Stimulated activated CD8-positive, alpha-beta memory T cell treated with anti-CD3 and anti-CD28 coated beads, Interleukin-15, amount 100 ng/mL, for 48 hours (primary cell): ENCODE results near the gene JADE2.
"Not testable (repeated sequence)": the region's sequence is repeated elsewhere in the genome, so short reads cannot be mapped to it uniquely, and the experiment has no call there.

Source experiments
- DNase-seq, 2 donors: peaks; one replicate each; pipeline ENCODE4 v3.0.0-alpha.2; 2020; ENCODE audit warnings: low read depth in 2 of 2

Gene JADE2

DNA sequence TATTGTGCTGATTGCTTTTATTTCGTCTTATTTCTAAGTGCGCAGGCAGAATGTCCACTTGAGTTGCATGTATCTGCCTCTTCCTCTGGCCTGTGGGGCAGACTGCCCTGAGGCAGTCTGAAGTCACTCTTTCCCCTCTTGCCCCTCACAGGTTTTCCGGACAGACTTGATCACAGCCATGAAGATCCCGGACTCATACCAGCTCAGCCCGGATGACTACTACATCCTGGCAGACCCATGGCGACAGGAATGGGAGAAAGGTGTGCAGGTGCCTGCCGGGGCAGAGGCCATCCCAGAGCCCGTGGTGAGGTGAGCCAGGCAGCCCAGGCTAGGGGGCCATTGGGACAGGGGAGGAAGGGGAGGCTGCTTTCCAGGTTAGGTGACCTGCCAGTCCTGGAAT, 26.4 kb downstream of the JADE2 start:
- no peak for DNase-seq

DNA sequence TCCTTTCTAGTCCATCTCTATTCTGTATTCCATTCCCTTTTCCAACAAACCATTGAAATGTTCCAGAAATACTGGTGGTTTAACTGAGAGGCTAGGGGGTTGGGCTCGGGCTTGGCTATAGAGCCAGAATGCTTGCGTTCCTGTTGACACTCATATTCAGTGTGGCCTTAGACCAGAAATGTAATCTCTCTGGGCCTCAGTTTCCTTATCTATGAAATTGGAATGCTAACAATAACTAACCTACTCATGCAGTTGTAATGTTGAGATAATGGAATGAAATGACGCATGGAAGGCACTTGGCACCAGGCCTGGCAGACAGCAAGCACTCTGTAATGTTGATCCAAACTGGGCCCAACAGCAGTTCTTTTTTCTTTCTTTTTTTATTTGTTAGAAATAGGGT, 26.8 kb downstream of the JADE2 start:
- no peak for DNase-seq

DNA sequence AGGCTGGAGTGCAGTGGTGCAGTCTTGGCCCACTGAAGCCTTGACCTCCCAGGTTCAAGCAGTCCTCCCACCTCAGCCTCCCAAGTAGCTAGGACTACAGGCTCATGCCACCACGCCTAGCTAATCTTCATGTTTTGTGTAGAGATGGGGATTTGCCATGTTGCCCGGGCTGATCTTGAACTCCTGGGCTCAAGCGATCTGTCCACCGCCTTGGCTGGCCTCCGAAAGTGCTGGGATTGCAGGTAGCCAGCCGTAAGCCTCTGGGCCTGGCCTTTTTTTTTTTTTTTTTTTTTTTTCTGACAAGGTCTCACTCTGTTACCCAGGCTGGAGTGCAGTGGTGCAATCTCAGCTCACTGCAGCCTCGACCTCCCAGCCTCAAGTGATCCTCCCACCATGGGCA, 27.2 kb downstream of the JADE2 start:
- not testable (repeated sequence) for DNase-seq

DNA sequence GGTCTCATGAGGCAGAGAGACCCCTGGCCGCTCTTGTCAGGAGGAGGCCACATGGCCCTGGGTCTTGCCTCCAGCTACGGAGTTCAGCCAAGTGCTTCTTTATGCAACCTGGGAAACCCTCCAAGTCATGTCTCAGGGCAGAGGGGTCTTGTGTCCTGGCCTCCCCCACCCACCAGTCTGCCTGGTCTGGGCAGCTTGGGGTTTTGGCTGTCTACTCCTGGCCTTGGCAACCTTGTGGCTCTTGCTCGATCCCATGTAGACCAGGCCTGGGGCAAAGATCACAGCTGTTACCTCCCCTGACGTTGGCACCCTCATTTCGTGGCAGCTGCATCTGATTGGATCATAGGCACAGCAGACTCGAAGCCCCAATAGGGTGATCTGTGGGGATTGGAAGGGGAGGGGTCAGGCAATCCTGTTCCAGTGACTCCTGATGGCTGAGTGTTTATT, 28.4 kb downstream of the JADE2 start:
- no peak for DNase-seq

DNA sequence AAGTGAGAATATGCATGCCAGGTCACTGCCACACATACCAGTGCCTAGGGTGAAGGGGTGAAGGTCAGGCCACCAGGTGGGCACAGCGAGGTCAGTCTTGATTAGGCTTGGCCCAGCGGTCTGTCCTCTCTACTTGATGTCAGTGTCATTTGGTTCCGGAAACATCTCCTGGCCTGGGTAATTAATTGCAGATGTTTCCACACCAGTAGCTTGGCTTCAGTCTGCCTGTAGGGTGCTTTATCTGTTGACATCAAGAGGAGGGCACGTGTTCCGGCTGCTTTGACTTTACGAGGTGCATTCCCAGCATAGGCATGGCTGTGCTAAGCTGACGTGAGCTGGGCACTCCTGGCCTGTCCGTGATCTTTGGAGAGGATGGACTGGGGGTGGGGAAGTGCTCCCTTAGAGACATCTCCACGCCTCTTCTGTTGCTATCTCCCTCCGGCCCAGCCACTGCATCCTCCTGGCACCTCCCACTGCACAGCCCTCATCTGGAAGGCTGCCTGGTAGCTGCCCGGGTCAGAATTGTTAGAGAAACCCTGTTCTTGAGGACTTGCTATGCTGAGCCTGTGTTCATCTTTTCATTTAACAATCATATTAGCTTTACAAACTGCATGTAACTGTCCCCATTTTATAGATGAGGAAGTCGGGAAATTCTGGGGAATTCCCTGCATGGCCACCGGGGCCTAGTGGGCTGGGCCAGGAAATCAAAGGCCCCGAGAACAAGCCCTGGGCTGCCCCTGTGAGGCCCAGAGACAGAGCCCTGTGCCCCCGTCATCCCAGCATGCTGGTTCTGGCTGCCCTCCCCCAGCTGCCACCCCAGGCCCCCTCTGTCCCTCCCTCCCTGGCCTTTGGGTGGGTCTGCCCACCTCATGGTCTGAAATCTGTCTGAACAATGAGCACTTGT, 29.1 kb downstream of the JADE2 start:
- no peak for DNase-seq

DNA sequence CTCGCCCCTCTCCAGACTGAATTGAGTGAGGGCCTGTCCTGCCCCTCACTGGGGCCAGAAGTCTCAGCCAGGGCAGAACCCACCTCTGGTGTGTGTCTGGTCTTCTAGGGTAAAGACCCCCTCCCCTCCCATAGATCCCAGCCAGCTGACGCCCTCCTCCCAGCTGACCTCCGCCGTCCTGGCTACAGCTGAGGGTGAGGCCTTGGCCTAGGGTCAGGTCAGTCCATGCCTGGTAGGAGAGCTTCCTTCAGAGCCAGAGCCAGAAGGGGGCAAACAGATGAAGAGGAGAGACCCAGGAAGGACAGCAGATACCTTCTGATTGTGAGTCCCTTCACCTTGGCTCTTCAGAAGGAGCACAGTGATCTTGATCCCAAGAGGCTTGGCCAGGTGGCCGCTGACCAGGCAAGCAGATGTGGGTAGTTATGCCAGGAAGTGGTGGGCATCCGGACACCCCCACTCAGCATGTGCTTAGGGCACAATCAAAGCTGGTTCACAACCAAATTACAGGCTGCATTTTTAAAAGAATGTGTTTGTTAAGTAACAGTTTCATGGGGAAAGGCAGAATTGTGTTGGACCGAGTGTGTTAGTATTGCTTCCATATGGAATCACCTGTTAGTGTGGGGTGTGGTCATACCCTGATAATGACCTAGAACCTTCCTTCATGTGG, 29.9 kb downstream of the JADE2 start:
- DNase-seq = no peak

DNA sequence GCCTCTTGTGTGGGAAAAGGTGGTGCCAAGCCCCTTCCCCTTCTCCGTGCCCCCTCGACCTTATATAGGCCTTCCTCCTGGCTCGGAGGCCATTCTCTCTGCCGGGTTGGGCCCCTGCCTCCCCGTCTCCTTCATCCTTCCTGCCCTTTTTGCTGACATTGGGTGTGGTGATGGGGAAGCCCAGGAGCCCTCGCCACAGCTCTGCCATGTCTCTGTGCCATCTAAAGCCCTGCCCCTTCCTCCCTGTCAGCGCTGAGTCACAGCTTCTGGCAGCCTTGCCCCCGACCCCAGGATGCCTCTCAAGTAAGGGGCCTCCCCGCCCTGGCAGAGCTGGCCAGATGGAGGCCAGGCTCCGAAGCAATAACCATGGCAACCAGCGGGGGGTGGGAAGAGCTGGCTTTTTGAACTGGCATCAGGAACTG, 30.4 kb downstream of the JADE2 start:
- DNase-seq = peak; percentile 82 to 83

DNA sequence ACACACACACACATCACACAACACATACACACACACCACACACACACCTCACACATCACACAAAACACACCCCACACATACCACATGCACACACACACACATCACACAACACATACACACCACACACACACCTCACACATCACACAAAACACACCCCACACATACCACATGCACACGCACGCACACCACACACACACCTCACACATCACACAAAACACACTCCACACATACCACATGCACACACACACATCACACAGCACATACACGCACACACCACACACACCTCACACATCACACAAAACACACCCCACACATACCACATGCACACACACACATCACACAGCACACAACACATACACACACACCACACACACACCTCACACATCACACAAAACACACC, 31.1 kb downstream of the JADE2 start:
- not testable (repeated sequence) for DNase-seq

DNA sequence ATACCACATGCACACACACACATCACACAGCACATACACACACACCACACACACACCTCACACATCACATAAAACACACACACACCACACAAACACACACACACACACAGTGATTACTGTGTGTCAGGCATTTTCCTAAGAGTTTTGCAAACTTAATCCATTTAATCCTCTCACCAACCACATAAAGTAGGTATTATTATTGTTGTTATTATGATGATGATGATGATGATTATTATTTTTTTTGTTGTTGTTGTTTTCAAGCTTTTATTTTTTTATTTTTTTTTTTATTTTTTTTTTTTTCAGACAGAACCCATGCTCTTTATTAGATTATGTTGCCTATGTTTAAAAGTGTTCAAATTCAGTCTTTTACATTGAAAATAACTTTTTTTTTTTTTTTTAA, 31.5 kb downstream of the JADE2 start:
- DNase-seq = no peak

DNA sequence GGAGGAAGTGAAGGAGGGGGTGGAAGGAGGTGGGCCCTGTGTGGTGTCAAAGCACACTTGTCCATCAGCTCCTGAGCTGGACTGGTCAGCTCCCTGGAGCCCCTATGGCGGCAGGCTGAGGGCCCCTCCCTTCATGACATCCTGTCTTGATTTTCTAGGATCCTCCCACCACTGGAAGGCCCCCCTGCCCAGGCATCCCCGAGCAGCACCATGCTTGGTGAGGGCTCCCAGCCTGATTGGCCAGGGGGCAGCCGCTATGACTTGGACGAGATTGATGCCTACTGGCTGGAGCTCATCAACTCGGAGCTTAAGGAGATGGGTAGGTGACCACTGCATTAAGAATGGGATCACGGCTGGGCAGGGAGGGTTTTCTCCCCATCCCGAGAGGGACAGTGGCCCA, 34.2 kb downstream of the JADE2 start:
- no peak for DNase-seq

DNA sequence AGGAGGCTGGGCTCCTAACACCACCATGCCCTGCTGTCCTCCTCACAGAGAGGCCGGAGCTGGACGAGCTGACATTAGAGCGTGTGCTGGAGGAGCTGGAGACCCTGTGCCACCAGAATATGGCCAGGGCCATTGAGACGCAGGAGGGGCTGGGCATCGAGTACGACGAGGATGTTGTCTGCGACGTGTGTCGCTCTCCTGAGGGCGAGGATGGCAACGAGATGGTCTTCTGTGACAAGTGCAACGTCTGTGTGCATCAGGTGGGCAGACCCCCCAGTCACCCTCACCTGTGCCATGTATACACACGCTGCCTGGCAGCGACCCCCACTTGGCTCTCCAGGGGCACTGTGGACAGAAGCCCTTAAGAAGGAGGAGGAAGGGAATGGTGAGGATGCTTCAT, 35.2 kb downstream of the JADE2 start:
- no peak for DNase-seq

DNA sequence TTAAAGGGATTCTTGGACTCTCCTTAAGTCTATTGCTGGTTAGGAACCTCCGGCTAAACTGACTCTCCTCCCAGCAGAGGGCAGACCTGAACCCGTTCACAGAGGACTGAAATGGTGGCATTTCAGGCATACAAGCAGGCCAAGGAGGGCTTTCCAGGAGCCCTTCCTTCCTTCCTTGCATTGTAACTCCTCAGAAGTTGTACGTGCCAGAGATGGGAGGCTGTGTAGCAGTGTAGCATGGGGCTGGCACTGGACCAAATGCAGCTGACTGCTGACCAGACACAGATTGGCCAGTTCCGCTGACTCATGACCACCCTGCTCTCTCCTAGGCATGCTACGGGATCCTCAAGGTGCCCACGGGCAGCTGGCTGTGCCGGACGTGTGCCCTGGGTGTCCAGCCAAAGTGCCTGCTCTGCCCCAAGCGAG, 36.4 kb downstream of the JADE2 start:
- no peak for DNase-seq

DNA sequence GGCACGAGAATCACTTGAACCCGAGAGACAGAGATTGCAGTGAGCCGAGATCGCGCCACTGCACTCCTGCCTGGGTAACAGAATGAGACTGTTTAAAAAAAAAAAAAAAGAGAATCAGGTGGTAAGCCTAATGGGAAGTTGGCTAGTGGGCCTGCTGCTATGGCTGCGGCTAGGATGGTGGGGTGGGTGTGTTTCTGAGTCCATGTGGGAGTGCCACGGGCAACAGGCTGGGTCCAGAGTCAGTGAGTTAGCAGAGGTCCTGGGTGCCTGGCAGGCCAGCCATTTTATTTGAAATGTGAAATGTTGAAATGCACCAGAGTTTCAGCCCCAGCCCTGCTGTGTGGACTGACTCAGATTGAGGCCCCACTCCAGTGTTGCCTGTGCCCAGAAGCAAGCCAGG, 37.8 kb downstream of the JADE2 start:
- no peak for DNase-seq

DNA sequence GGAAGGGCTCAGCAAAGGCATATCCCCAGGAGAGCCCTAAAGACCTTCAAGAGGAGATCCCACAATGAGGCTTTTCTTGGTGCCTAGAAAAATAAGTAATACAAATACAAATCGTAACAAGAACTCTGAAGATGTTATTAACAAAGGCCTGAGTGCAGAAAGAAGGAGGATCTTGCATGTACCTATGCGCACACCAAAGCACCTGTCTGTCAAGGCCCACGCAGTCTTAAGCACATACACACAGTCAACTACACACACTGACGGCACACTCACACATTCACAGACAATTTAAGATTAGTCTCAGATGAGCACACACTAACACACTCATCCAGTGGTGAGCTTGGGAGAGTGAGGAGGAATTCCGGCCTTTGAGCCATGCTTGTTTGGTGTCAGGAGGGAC, 38.5 kb downstream of the JADE2 start:
- no peak for DNase-seq

DNA sequence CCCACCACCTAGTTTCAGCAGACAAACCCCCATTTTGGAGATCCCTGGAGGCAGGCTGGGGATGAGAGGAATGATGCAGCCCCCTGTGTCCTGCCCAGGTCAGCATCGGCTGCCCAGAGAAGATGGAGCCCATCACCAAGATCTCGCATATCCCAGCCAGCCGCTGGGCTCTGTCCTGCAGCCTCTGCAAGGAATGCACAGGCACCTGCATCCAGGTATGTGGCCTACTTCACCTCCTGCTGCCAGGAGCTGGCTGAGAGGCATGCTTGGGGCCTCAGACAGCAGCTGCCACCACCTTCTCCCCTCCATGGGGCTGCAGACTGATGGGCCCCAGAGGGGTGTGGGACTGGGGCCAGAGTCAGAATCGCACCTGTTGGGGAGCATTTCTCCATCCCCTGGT, 38.9 kb downstream of the JADE2 start:
- no peak for DNase-seq

DNA sequence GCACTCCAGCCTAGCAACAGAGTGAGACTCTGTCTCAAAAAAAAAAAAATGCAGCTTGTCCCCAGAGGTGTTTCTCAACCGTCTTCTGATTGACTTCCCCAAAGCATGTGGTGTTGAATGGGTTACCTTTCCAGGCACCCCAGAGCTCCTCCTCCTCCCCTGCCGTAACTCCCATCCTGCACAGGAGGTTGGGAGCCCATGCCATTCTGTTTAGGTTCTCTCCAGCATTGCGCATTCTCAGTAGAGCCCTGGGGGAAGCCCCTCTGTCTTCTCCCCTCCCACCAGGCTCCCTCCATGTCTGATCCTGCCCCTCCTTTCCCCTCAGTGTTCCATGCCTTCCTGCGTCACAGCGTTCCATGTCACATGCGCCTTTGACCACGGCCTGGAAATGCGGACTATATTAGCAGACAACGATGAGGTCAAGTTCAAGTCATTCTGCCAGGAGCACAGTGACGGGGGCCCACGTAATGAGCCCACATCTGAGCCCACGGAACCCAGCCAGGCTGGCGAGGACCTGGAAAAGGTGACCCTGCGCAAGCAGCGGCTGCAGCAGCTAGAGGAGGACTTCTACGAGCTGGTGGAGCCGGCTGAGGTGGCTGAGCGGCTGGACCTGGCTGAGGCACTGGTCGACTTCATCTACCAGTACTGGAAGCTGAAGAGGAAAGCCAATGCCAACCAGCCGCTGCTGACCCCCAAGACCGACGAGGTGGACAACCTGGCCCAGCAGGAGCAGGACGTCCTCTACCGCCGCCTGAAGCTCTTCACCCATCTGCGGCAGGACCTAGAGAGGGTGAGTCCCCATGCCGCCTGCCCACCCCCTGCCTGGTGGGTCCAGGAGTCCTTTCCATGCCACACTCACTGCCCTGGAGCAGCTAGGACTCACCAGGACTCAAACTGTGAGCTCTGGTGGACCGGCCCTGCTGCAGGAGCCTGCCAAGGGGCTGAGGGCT, 40.6 kb downstream of the JADE2 start:
- DNase-seq = no peak

DNA sequence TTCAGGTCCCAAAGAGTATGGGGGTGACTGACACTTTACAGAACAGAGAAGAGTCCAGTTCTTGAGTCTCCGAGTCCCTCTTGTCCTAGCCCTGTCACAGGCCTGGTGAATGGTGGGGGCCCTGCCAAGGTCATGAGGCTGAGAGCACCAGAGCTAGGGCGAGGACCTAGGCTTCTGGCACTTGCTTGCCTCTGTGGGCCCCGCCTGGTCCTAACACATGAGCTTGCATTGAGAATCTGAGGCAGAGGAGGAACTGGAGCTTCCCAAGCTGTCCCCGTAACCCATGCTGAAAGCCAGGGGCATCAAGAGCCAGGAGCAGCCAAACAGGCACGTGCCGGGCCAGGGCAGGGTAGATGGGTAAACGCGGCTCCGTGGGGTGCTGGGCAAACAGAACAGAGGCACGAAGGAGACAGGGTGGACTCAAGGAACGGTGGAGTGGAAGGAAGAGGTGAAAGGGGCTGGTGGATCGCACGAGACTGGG, 41.3 kb downstream of the JADE2 start:
- DNase-seq = no peak

DNA sequence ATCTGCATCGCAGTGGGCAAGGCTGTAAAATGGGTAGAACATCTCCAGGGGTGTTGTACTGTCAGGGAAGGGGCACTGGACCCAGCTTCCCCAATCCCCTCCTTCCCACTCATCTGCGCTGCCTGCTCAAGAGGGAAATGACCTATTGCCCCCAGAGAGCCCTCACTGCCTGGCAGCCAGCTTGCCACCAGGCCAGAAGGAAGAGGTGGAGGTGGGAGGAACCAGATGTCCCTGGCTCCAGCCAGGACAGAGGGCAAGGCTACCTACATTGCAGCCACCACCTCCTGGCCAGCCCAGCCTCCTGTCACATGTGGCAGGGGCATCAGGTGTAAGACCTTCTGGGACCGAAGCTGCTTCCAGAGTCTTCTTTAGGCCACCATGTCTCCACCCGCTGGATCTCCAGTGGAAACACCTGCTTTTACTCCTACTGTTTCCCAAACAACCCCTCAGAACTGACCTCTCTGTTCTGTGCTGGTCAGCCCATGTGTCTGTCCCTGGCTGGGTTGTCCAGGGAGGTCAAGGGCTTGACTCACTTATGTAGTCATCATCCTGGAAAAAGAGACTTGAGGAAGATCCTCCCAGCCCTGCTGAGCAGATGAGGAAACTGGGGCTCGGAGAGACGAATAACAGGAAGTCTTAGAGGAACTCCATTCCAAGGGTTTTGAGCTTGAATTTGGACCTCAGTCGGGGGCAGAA, 42.3 kb downstream of the JADE2 start:
- no peak for DNase-seq

DNA sequence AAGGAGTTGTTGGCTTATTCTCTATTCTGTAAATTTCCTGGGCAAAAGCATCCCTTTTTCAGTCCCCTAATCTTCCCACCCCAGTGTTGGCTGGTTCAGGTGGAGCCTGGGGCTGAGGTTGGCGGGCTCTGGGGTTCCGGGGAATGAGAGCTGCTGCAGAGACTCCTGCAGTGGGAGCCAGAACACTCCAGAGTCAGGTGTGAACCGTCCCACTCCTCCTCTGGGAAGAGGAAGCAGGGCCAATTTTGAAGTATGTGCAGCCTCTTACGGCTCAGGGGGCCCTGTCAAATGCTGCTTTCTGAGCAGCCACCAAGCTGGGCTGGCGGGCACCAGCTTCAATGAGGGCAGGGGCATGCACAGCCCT, 42.8 kb downstream of the JADE2 start:
- DNase-seq = no peak

DNA sequence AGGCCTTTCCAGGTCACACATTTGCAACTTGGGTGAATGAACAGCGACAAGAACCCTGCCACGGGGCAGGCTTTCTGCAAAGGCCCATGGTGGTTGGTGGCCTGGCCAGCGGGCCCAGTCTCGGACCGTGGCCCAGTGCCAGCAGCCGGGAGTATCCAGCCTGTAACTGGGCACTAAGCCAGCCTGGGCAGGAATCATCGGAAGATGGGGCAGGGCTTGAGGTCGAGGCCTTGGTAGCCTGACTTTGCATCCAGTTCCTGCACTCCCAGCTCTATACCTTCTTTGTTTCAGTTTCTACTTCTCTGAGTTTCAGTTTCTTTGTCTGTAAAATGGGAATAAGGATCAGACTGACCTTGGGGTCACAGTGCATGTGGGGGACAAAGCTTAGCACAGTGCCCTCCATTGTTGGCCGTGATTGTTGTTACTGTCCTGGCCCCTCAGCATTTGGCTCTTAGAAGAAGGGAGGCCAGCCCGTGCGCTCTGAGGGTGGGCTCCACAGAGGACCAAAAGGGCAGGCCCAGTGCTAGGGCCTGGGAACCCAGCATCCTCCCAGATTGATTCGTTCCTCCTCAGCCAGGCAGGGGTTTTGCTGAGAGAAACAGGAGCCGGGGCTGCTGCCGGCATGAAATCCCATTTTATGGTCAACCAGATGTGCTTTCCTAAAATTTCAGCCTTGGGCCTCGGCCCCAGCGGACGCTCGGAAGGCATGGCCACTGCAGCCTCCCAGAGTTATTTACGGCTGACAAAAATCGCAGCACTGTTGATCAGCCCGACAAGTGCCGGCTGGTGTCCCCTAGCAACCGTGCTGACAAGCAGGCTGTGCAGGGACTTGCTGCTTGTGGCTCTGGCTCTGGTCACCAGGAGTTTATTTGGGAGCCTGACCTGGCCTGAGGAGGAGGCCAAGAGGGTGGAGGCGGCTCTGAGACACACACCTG, 43.6 kb downstream of the JADE2 start:
- no peak for DNase-seq
